Mesenchymal stem cell (in vitro differentiated cells and primary cell): ENCODE results near the gene RPUSD4.

Experiments used
- DNase-seq: peaks from one replicate; pipeline ENCODE4 v3.0.0-alpha.2; 2013
- H2AFZ ChIP-seq: one replicate; pipeline ENCODE4 v1.6.1; 2013; ENCODE audit warnings: low read depth, mild to moderate bottlenecking, control low read depth, inconsistent platforms, low read length, moderate library complexity
- H2AK5ac ChIP-seq: 2 replicates; pipeline ENCODE4 v1.6.1; 2013; ENCODE audit warnings: low read length, moderate library complexity, mild to moderate bottlenecking, inconsistent platforms; ENCODE audit not compliant: severe bottlenecking
- H2BK120ac ChIP-seq: one replicate; pipeline ENCODE4 v1.6.1; 2013; ENCODE audit warnings: low read depth, mild to moderate bottlenecking, inconsistent platforms, low read length, moderate library complexity
- H2BK12ac ChIP-seq, 2 experiments: one replicate each; pipeline ENCODE4 v1.6.1; 2013; ENCODE audit warnings: inconsistent platforms in 2 of 2, low read length in 2 of 2, mild to moderate bottlenecking in 2 of 2, moderate library complexity in 2 of 2, control low read depth in 1 of 2
- H2BK15ac ChIP-seq: one replicate; pipeline ENCODE4 v1.6.1; 2013; ENCODE audit warnings: mild to moderate bottlenecking, low read depth, inconsistent platforms; ENCODE audit not compliant: poor library complexity, severe bottlenecking
- H2BK5ac ChIP-seq: 2 replicates; pipeline ENCODE4 v1.6.1; 2013; ENCODE audit warnings: low read depth, mild to moderate bottlenecking, low read length, control low read depth, inconsistent platforms; ENCODE audit not compliant: poor library complexity, severe bottlenecking
- H3K14ac ChIP-seq, 2 experiments: one replicate each; pipeline ENCODE4 v1.6.1; 2013; ENCODE audit warnings: inconsistent platforms in 2 of 2, low read length in 2 of 2, control low read depth in 1 of 2, mild to moderate bottlenecking in 1 of 2, moderate library complexity in 1 of 2
- H3K18ac ChIP-seq, 2 experiments: one replicate each; pipeline ENCODE4 v1.6.1; 2013; ENCODE audit warnings: inconsistent platforms in 2 of 2, low read length in 2 of 2, control low read depth in 1 of 2, low read depth in 1 of 2, mild to moderate bottlenecking in 1 of 2
- H3K23ac ChIP-seq, 2 experiments: one replicate each; pipeline ENCODE4 v1.6.1; 2013; ENCODE audit warnings: inconsistent platforms in 2 of 2, low read length in 2 of 2, mild to moderate bottlenecking in 2 of 2, moderate library complexity in 2 of 2, control low read depth in 1 of 2
- H3K27ac ChIP-seq: 2 replicates; pipeline ENCODE4 v1.5.1; 2013; ENCODE audit warnings: mild to moderate bottlenecking, moderate library complexity, low read length, control low read depth, inconsistent platforms; ENCODE audit not compliant: poor library complexity, severe bottlenecking
- H3K27me3 ChIP-seq, 2 experiments: 2 replicates each; pipeline versions ENCODE4 v1.6.1 to v1.7.0; 2013; ENCODE audit warnings: low read length in 2 of 2, mild to moderate bottlenecking in 2 of 2, moderate library complexity in 2 of 2, control low read depth in 1 of 2, inconsistent platforms in 1 of 2; ENCODE audit not compliant: control insufficient read depth in 1 of 2, insufficient read depth in 1 of 2
- H3K36me3 ChIP-seq, 2 experiments: 2 replicates each; pipeline versions ENCODE4 v1.6.1 to v1.7.0; 2013; ENCODE audit warnings: low read length in 2 of 2, control low read depth in 1 of 2, inconsistent platforms in 1 of 2, low read depth in 1 of 2, mild to moderate bottlenecking in 1 of 2; ENCODE audit not compliant: insufficient read depth in 2 of 2, control insufficient read depth in 1 of 2
- H3K4ac ChIP-seq, 2 experiments: one replicate each; pipeline ENCODE4 v1.6.1; 2013; ENCODE audit warnings: inconsistent platforms in 2 of 2, low read length in 2 of 2, mild to moderate bottlenecking in 2 of 2, moderate library complexity in 2 of 2, control low read depth in 1 of 2, low read depth in 1 of 2
- H3K4me1 ChIP-seq: 2 replicates; pipeline ENCODE4 v1.6.1; 2013; ENCODE audit warnings: low read depth, low read length, control low read depth; ENCODE audit not compliant: control insufficient read depth, insufficient read depth
- H3K4me2 ChIP-seq: 2 replicates; pipeline ENCODE4 v1.6.1; 2013; ENCODE audit warnings: low read length, mild to moderate bottlenecking, inconsistent platforms; ENCODE audit not compliant: poor library complexity, severe bottlenecking
- H3K4me3 ChIP-seq, 2 experiments: 2 replicates each; pipeline versions ENCODE4 v1.5.1 to v1.7.0; 2013; ENCODE audit warnings: low read length in 2 of 2, mild to moderate bottlenecking in 2 of 2, control low read depth in 1 of 2, low read depth in 1 of 2; ENCODE audit not compliant: insufficient read depth in 1 of 2
- H3K79me1 ChIP-seq: replicated peaks from 2 replicates; pipeline ENCODE4 v1.6.1; 2013; ENCODE audit warnings: mild to moderate bottlenecking, control low read depth, low read length, inconsistent platforms; ENCODE audit not compliant: poor library complexity, severe bottlenecking
- H3K9ac ChIP-seq: 2 replicates; pipeline ENCODE4 v1.7.0; 2013; ENCODE audit warnings: mild to moderate bottlenecking, low read length, moderate library complexity
- H3K9me3 ChIP-seq: 2 replicates; pipeline ENCODE4 v1.7.0; 2013; ENCODE audit warnings: mild to moderate bottlenecking, low read length; ENCODE audit not compliant: control insufficient read depth
- H4K8ac ChIP-seq: one replicate; pipeline ENCODE4 v1.6.1; 2013; ENCODE audit warnings: inconsistent platforms, mild to moderate bottlenecking, low read length, moderate library complexity
- H4K91ac ChIP-seq: one replicate; pipeline ENCODE4 v1.6.1; 2013; ENCODE audit warnings: mild to moderate bottlenecking, low read length, inconsistent platforms
- WGBS: methylation state at CpG from one replicate; pipeline ENCODE4 v1.1.7; 2013; ENCODE audit warnings: mixed read lengths; 5-methylcytosine and 5-hydroxymethylcytosine counted together

The RPUSD4 gene

GRCh38 chr11:126174816-126175215, 36.6 kb downstream of the RPUSD4 start:
- Histone ChIP-seq H2BK120ac (no peak overlapping the region), H3K27me3 (peaks cover 0 to 26% of the 10 kb centered on the region in 2 experiments), H2AFZ (no peak overlapping the region), H4K91ac (no peak overlapping the region), H2BK12ac (no peak overlapping the region), H3K4me1 (no peaks in the 10 kb centered on the region), H3K14ac (no peak overlapping the region), H3K4me3 (no peak overlapping the region), H3K4ac (no peak overlapping the region), H3K4me2 (no peak overlapping the region), H4K8ac (no peak overlapping the region), H3K27ac (no peak overlapping the region), H2BK5ac (no peak overlapping the region), H3K23ac (no peak overlapping the region), H3K36me3 (no peaks in the 10 kb centered on the region), H2BK15ac (no peak overlapping the region), H3K79me1 (no peaks in the 10 kb centered on the region), H3K9me3 (no peaks in the 10 kb centered on the region), H3K18ac (no peak overlapping the region), H3K9ac (peak overlapping the region; percentile 58), H2AK5ac (no peak overlapping the region)
- WGBS = 94% methylated on average over 7 of the region's 7 CpGs
- DNase-seq = no peak

GRCh38 chr11:126173257-126173656, 38.2 kb downstream of the RPUSD4 start:
- Histone ChIP-seq H2BK120ac (no peak overlapping the region), H2BK12ac (no peak overlapping the region), H3K18ac (no peak overlapping the region), H2AK5ac (no peak overlapping the region), H3K23ac (no peak overlapping the region), H3K27me3 (peaks cover 0 to 31% of the 10 kb centered on the region in 2 experiments), H3K4ac (no peak overlapping the region), H3K9me3 (no peaks in the 10 kb centered on the region), H3K79me1 (no peaks in the 10 kb centered on the region), H3K27ac (no peak overlapping the region), H3K4me2 (no peak overlapping the region), H3K36me3 (no peaks in the 10 kb centered on the region), H4K91ac (no peak overlapping the region), H2BK5ac (no peak overlapping the region), H2AFZ (no peak overlapping the region), H3K14ac (no peak overlapping the region), H4K8ac (no peak overlapping the region), H3K4me3 (no peak overlapping the region), H2BK15ac (no peak overlapping the region), H3K9ac (peak overlapping the region; percentile 21), H3K4me1 (no peaks in the 10 kb centered on the region)
- no peak for DNase-seq
- 94% methylated on average over 9 of the region's 9 CpGs for WGBS

GRCh38 chr11:126172596-126173038, 38.8 kb downstream of the RPUSD4 start:
- H3K79me1 ChIP-seq = no peaks in the 10 kb centered on the region

GRCh38 chr11:126169291-126169690, 42.2 kb downstream of the RPUSD4 start:
- H3K27me3 ChIP-seq = peaks cover 0 to 19% of the 10 kb centered on the region in 2 experiments
- H3K4me3 ChIP-seq = no peak overlapping the region
- no peak overlapping the region for H3K4ac ChIP-seq
- no peak overlapping the region for H3K23ac ChIP-seq
- no peaks in the 10 kb centered on the region for H3K9me3 ChIP-seq
- no peak overlapping the region for H2BK12ac ChIP-seq
- no peak overlapping the region for H4K8ac ChIP-seq
- peak overlapping the region; percentile 8 for H3K9ac ChIP-seq
- 94% methylated on average over 3 of the region's 3 CpGs for WGBS
- no peak overlapping the region for H4K91ac ChIP-seq
- H3K36me3 ChIP-seq = no peaks in the 10 kb centered on the region
- H2BK5ac ChIP-seq = no peak overlapping the region
- no peaks in the 10 kb centered on the region for H3K4me1 ChIP-seq
- no peak overlapping the region for H3K14ac ChIP-seq
- no peak overlapping the region for H2BK15ac ChIP-seq
- H2BK120ac ChIP-seq = no peak overlapping the region
- H3K4me2 ChIP-seq = no peak overlapping the region
- no peaks in the 10 kb centered on the region for H3K79me1 ChIP-seq
- no peak for DNase-seq
- no peak overlapping the region for H3K18ac ChIP-seq
- no peak overlapping the region for H3K27ac ChIP-seq
- no peak overlapping the region for H2AFZ ChIP-seq
- no peak overlapping the region for H2AK5ac ChIP-seq

More at GRCh38 chr11:126172596-126173038, 38.8 kb downstream of the RPUSD4 start:
- no peaks in the 10 kb centered on the region for H3K9me3 ChIP-seq
- no peak overlapping the region for H2BK12ac ChIP-seq
- H3K4me3 ChIP-seq = no peak overlapping the region
- DNase-seq = peak; percentile 15
- no peak overlapping the region for H4K8ac ChIP-seq
- H3K23ac ChIP-seq = no peak overlapping the region
- no peak overlapping the region for H2BK15ac ChIP-seq
- H3K27ac ChIP-seq = no peak overlapping the region
- peaks cover 0 to 31% of the 10 kb centered on the region in 2 experiments for H3K27me3 ChIP-seq
- peak overlapping the region; percentile 11 for H2BK120ac ChIP-seq
- 85% methylated on average over 8 of the region's 8 CpGs for WGBS
- H3K4me1 ChIP-seq = no peaks in the 10 kb centered on the region
- peak overlapping the region; percentile 21 for H3K9ac ChIP-seq
- no peaks in the 10 kb centered on the region for H3K36me3 ChIP-seq
- no peak overlapping the region for H3K18ac ChIP-seq
- H3K4me2 ChIP-seq = no peak overlapping the region
- no peak overlapping the region for H3K14ac ChIP-seq
- no peak overlapping the region for H4K91ac ChIP-seq
- H2BK5ac ChIP-seq = no peak overlapping the region
- H3K4ac ChIP-seq = no peak overlapping the region
- H2AFZ ChIP-seq = no peak overlapping the region
- H2AK5ac ChIP-seq = no peak overlapping the region
